GM21717 (cell line): ENCODE results near the gene DNAJB6.

Source experiments
- ATAC-seq: cut with Tn5 transposase; IDR thresholded peaks from one replicate; pipeline ENCODE4 v1.9.1; 2021; ENCODE audit warnings: mild to moderate bottlenecking, moderate library complexity; ENCODE audit not compliant: unreplicated experiment

Gene DNAJB6

DNA sequence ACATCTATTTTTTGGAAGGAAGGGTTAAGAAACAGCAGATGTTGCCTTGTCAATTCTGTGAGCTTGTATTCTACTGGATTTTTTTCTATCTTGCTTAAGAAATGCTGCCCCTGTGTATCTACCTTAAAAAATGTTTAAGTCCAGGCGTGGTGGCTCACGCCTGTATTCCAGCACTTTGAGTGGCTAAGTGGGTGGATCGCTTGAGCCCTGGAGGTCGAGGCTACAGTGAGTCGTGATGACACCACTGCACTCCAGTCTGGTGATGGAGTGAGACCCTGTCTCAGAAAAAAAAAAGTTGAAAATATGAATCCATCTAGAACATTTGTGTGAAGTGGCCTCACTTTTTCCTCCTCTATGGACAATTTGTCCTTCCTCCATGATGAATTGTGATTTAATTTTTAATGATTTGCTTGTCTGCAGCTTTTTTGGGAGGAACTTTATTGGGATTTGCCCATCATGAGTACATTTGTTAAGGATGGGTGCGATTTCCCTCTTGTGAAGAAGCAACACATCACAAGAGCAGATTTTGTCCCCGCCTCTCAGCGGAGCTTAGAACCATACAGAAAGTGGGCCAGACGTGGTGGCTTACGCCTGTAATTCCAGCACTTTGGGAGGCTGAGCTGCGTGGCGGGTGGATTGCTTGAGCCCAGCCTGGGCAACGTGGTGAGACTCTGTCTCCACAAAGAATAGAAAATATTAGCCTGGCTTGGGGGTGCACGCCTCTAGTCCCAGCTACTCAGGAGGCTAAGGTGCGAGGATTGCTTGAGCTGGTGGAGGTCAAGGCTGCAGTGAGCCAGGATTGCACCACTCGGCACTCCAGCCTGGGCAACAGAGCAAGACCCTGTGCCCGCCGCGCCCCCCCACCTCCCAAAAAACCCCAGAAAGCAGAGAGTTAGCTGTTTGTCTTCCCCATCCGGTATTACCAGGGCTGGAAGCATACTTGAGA lies 57.7 kb downstream of the DNAJB6 start:
- ATAC-seq, result no peak

DNA sequence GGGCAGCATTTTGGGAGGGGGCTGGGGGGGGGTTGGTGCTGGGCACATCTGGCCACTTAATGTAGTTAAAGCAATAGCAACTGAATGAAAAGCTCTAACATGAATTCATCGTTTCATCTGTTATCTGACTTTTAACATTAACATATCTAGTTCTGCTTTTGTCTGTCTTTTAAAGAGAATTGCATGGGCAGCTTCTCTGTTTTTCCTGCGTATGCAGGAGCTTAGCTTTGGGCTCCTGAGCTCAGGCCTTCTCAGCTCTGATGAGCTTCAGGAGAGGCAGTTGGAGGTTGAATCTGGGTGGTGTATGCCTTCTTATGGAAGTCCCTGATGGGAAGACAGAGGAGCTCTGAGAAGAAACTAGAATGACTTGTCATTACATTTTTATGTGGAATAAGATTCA lies 58.4 kb downstream of the DNAJB6 start:
- ATAC-seq, result no peak

DNA sequence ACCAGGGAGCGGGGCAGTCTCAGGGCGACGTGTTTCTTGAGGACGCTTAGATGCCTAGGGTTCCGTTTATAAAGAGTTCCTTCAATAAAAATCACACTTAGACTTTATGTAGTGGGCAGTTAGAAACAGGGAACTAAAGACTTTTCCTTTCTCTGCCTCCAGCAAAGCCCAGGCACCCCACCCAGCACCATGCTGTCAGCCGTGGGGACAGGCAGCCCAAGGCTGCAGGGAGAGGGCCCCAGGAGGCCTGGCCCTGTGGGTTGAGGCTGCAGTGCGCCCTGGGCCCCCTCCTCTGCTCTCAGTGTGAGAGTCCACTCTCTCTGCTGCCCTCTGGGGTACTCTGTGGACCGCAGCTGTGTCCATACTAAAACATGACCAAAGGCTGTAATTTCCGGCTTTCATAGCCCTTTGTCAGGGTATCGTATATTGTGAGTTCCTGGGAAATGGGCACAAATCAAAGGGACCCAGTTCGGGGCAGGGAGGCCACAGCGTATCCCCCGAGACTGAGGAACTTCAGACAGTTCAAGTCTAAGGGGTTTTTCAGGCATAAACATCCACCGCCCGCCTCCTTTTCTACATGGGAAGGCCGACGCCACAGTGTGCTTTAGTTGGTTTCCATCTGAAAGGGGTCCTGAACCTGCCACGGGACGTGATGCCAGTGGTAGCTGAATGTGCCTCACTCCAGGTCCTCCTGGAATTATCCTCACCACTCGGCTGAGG lies 59.7 kb downstream of the DNAJB6 start:
- ATAC-seq, result no peak

DNA sequence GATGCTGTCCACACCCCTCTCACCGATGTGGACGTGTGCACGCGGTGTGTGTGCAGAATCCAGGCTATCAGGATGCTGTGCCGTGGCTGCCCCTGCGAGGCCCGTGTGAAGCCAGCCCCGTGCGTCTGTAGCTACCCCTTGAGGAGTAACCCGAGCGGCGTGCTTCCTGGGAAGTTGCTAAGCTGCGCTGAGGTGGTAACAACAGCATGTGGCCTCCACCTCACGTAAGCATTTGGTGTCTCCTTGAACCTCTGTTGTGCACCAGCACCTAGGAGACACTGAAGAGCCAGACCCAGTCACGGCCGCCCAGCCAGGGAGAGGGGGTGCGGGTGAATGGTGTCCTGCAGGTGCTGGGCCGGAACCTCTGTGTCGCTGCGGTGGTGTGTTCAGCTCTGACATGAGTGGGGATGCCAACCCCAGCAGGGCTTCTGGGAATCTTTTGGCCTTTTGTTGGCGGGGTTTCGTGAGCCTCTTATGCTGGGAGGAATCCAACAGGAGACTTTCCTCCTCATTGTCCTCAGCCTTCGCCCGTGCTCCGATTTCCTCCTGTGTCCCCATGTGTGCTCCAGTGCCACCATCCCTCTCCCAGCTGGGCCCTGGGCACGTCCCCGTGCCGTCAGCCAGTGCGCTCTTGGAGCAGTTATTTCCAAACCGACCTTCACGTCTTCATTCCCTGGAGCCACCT lies 60.4 kb downstream of the DNAJB6 start:
- no peak for ATAC-seq

DNA sequence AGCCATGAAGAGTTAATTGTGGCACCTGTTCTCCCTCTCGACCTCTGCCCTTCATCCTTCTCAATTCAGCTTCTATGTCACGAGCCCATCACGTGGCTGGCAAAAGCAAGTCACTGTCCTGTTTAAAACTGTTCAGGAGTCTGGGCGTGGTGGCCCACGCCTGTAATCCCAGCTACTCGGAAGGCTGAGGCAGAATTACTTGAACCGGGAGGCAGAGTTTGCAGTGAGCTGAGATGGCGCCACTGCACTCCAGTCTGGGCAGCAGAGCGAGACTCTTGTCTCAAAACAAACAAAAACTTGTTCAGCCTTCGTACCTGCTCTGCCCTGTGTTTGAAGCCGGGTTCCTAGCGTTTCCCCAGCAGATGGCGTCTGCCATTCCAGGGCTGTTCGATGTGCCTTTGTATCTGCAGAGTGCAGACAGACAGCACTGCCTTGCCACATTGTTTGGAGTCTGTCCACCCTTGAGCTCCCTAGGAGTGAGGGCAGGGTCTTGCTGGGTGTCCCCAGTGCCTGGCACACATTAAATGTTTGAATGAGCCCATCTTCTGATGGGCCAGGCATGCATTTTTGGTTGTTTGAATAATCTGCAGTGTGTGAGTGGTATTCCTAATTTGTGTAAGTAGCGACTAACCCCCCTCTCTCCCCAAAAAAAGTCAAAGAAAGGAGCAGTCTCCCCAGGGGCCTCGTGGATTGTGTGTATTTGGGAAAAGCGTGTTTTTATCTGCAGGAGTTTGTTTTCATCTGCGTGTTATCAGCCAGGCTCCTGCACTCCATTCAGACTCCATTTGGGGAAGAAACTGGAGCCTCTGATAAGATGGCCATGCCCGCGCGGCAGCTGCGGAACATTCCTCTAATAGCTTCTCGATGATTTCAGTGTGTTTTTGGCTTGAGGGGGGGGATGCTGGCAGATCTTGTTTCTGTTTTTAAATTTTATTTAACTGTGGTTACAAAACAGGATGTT lies 61.2 kb downstream of the DNAJB6 start:
- no peak for ATAC-seq

DNA sequence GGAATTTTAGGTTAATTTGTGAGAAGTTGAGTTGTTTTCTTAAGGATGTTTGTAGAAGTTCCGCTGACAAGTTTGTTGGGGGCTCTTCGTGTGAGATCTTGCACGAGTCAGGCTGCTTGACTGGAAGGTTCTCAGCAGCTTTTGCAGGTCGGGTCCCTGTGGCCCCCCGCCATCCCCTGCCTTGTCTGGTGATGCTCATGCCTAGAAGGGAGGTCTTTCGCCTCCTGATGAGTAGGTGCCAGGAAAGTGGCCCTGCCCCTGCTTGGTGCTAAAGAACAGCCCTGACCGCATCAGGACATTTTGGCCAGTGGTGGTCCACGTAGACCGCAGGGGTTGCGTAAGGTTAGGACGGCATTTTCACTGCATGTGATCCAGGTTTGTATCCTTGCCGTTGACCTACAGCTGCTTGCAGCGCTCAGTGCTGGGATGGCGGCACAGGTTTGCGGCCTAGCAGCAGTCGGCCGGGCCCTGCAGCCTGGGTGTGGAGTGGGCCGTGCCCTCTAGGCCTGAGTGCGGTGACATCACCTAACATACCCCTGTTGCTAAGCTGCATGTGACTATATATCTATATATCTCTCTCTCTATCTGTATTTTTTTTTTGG lies 62.4 kb downstream of the DNAJB6 start:
- ATAC-seq, result no peak

DNA sequence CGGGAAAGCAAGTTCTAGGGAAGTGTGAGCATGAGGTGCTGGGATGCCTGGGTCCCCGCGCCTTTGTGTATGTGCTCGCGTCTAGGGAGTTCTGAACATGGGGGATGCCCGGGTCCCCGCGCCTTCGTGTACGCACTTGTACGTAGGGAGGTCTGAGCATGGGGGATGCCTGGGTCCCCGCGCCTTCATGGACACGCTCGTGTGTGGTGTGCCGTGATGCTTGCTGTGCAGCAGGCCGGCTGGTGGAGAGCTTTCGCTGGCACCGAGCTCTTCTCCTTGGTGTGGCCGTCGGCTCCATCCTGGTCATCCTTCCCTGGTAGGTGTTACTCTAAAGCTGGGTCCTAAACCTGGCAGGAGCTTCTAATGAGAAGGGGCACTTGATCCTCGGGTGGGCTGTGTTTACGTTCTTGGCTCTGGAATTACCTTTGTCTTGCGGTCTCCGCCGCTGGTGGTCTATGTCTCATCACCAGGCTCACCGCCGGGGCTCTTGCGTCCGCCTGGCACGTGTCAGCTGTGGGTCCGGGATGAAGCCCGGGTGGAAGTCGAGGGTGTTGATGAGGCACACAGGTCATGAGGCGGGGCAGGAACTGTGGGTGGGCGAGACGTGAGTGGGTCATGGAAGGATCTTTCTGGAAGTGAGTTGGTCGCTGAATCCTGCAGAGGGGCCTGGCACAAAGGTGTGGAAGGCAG lies 63.5 kb downstream of the DNAJB6 start:
- ATAC-seq, result no peak

DNA sequence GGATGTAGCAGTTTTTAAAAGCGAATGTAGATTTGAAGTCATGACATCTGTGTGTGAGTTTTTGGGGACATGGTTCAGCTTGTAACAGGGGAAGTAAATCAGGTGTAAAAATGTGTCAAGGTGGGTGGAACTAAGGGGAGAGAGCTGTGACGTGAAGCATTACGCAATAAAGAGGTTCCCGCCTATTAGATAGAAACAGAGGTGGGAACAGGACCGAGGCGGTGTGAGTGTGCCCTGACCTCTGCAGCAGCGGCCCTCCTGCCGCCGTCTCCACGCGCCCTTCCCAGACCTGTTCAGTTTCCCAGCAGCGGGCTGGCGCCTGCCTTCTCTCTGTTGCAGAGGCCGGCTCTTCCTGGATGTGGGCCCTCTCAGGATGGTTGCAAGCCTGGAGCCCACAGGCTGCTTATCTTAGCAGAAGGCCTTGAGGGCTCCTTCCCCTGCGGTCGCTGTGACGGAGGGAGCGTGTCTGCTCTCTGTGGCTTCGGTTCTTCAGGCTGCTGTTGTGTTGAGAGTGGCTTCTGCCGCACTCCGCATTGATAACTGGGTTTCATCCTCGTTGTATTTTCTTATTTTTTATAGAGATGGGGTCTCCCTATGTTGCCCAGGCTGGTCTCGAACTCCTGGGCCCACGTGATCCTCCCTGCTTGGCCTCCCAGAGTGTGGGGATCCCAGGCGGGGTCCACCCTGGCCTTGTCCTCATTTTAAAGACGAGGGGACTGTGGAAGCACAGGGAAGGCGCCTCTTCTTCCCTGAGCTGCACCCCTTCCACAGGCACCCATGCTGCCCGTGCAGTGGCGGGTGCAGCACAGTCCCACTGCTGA lies 65.0 kb downstream of the DNAJB6 start:
- ATAC-seq, result no peak

DNA sequence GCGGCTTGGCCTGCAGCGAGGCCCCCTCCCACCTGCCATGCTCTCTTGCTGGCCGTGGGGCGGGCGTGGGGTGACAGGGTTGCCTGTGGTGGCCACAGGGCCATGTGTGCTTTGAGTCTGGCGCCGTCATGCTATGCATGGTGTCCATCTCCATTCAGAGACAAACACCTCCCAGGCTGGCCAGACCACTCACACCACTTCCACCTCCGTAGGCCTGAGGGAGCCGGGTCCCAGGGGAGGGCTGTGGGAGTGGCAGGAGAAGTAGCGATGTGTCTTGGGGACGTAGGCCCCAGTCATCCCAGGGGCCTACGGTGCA lies 65.5 kb downstream of the DNAJB6 start:
- ATAC-seq, result no peak

DNA sequence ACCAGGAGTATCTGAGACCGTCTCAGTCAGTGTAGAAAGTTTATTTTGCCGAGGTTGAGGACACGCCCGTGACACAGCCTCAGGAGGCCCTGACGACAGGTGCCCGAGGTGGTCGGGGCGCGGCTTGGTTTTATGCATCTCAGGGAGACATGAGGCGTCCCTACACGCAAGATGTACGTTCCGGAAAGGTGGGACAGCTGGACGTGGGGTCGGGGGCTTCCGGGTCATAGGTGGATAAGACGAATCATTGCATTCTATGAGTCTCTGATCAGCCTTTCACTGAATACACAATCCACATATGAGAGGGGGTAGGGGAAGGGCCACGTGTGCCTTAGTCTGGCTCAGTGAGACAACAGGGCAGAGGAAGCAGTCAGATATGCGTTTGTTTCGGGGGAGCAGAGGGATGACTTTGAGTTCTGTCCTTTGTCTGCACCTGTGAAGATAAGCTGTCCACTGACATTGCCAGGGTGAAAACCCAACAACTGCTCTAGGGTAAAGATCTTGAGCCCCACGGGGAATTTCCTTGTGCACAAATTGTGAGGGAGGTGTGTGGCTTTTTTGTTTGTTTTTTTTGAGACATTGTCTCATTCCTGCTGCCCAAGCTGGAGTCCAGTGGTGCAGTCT lies 66.2 kb downstream of the DNAJB6 start:
- ATAC-seq, result no peak

DNA sequence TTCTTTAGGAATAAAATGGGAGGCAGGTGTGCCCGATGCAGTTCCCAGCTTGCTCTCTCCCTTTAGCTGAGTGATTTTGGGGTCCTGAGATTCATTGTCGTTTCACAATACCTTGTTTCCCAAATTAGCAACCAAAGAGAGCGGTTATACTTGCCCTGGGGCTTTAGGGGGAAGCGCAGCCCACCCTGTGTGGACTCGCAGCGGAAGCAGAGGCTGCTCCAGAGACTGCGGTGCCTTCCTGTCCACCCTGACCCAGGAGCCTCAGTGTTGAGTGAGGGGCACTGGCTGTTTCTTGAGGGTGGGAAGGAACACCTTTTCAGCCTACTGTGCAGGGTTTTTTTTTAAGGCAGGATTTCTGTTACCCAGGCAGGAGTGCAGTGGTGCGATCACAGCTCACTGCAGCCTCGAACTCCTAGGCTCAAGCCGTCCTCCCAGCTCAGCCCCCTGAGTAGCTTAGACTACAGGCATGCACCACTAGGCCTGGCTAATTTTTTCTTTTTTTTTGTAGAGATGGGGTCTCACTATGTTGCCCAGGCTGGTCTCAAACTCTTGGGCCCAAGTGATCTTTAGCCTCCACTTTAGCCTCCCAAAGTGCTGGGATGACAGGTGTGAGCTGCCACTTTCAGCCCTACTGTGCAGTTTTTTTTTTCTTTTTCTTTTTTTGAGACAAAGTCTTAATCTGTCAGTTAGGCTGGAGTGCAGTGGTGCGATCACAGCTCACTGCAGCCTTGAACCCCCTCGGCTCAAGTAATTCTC lies 67.0 kb downstream of the DNAJB6 start:
- no peak for ATAC-seq

DNA sequence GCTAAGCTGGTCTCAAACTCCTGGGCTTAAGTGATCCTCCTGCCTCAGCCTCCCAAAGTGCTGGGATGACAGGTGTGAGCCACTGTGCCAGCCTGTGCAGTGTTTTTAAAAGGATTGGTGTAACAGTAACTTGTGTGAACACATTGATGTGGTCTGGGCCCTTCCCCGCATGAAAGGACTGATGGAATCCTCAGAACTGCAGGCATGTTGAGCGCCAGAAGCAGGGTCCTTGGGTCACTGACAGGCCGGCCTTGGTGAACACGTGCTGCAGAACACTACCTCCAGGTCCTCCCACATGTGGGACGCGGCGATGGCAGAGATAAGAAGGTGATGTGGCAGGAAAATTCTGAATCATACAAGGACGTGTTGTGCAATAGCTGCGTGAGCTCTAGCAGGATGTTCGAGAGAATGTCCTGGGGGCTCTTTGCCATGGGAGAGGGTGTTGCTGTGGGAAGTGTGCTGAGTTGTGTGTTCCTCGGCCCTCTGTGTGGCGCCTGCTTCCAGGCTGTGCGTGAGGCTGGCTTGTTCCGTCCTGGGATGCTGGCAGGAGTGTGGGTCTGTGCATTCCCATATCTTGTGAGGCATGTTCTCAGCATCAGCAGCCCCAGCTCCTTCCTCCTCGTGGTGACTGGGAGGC lies 68.2 kb downstream of the DNAJB6 start:
- no peak for ATAC-seq

DNA sequence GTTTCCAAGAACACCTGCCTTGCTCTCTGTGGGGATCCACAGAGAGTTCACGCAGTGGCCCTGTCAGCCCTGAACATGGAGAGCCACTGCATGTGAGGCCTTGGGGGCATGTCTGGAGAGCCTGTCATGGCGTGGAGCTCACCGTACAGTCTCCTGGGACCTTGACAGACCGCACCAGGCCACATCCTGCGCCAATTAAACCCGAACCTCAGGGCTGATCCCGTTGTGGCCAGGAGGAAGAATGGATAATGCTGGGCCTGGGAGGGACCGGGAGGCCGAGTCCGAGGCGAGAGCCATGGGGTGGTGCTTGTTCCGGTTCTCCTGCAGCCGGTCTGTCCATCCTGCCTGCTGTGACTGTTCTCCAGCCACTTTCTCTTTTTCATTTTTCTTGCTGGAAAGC lies 68.7 kb downstream of the DNAJB6 start:
- ATAC-seq, result no peak

DNA sequence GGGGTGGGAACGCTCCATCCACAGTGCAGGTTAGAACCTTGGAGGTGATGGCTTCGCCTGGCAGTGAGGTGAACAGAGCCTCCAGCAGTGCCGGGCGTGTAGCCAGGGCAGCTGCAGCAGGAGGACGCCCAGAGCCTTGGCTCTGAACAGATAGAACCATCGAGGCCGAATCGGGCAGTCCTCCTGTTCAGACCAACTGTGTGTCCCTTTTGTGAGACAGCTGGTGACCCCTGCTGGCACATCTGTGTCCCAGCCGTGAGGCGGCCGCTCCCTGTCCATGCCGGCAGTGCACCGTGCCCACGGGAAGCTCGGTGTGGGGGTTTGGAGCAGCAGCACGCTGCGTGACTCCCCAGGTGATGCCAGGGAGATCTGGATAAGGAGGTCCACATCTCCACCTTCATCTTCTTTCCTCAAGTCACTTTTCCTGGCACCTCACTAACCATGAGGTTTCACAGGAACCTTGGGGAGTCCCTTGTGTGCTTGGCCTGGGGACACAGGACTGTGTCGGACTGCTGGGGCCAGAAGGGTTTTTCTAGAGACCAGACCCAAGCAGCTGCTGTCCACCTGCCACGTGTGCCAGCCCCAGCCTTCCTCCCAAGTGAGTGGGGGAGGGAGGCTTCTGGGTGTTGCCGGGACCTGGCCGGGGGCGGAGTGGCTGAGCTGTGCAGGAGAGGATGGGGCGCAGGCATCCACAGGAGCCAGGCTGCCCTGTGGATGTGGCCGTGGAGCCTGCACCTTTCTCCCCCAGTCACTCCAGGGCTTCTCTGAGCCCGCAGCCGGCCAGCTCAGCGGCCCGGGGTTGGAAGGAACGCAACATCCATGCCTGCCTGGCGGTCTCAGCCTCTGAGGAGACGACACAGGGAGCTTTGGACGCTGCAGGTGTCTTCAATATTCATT lies 69.4 kb downstream of the DNAJB6 start:
- no peak for ATAC-seq

DNA sequence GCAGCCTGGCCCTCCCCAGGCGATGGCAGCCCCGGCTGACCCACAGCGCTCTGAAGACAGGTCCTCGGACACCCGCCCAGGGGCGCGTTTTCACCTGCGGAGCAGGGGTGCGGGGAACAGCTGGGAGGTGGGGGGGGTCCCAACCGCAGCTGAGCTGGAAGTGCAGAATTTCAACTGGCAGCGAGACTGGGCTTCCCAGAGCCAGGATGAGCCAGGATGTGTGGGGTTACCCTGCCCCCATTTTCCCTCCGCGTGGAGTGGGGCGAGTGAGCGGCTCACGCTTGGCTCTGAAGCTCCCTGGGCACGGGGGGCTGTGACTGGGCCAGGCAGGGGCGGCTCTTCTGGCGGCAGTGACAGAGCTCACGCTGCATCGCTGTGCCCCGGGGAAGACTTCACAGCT lies 70.2 kb downstream of the DNAJB6 start:
- ATAC-seq, result no peak
